IMR-90 (cell line): ENCODE measurements around the gene CROCC2. TPM values are rescaled to one million over a fixed set of nuclear protein-coding genes. Genes with fewer than 3 reads are reported as not detected.

Experiments used
- ATAC-seq: fragments of 200-7000 bp; cut with Tn5 transposase; 2 replicates; pipeline ENCODE4 v1.9.1; 2020; ENCODE audit warnings: low read depth, mild to moderate bottlenecking, moderate library complexity
- BruUV-seq: library from RNA; stranded (reverse); fragments of 400-500 nt; replicated peaks from 2 replicates; lab custom pipeline; 2021; lab: Mats Ljungman, UMichigan
- CTCF ChIA-PET: fragments of 300-600 bp; formaldehyde crosslinking; extraction: SDS; loops from one replicate; lab custom pipeline; 2021; ENCODE audit warnings: antibody characterized with exemption; lab: Yijun Ruan, JAX
- POLR2A ChIA-PET: fragments of 300-600 bp; sonication (Branson Sonifier 250); formaldehyde crosslinking; loops from one replicate; lab custom pipeline; 2022; ENCODE audit warnings: antibody characterized with exemption; ENCODE audit not compliant: unreplicated experiment; lab: Charles Lee
- DNase-seq: peaks from one replicate; pipeline ENCODE4 v3.0.0; 2013
- H2AFZ ChIP-seq: replicated peaks from 2 replicates; pipeline ENCODE3; 2013; ENCODE audit warnings: low read length, mild to moderate bottlenecking; ENCODE audit not compliant: poor library complexity
- H2AK5ac ChIP-seq: 2 replicates; pipeline ENCODE4 v1.6.1; 2013; ENCODE audit warnings: low read depth, low read length, inconsistent platforms
- H2AK9ac ChIP-seq: replicated peaks from 2 replicates; pipeline ENCODE3; 2013; ENCODE audit warnings: mild to moderate bottlenecking, low read depth, low read length, moderate library complexity; ENCODE audit not compliant: poor library complexity
- H2BK120ac ChIP-seq: 2 replicates; pipeline ENCODE4 v1.6.1; 2013; ENCODE audit warnings: low read depth, low read length, inconsistent platforms
- H2BK15ac ChIP-seq: 3 replicates; pipeline ENCODE4 v1.6.1; 2013; ENCODE audit warnings: low read depth, low read length, inconsistent platforms
- H2BK20ac ChIP-seq: 2 replicates; pipeline ENCODE4 v1.6.1; 2013; ENCODE audit warnings: low read depth, mild to moderate bottlenecking, inconsistent platforms, low read length, moderate library complexity
- H2BK5ac ChIP-seq: 2 replicates; pipeline ENCODE4 v1.6.1; 2013; ENCODE audit warnings: mild to moderate bottlenecking, low read depth, low read length, inconsistent platforms; ENCODE audit not compliant: poor library complexity, severe bottlenecking
- H3K14ac ChIP-seq: replicated peaks from 2 replicates; pipeline ENCODE4 v1.6.1; 2013; ENCODE audit warnings: low read depth, low read length, inconsistent platforms
- H3K18ac ChIP-seq: 2 replicates; pipeline ENCODE4 v1.6.1; 2013; ENCODE audit warnings: low read depth, low read length, control low read depth
- H3K23ac ChIP-seq: 2 replicates; pipeline ENCODE4 v1.6.1; 2013; ENCODE audit warnings: low read depth, low read length, inconsistent platforms
- H3K27ac ChIP-seq: 2 replicates; pipeline ENCODE4 v1.5.1; 2013; ENCODE audit warnings: mild to moderate bottlenecking, control low read depth, low read length; ENCODE audit not compliant: insufficient read depth
- H3K27me3 ChIP-seq: 2 replicates; pipeline ENCODE4 v1.6.1; 2013; ENCODE audit warnings: low read length; ENCODE audit not compliant: control insufficient read depth, insufficient read depth
- H3K36me3 ChIP-seq: 2 replicates; pipeline ENCODE4 v1.6.1; 2013; ENCODE audit warnings: low read length, mixed read lengths; ENCODE audit not compliant: control insufficient read depth, insufficient read depth
- H3K4ac ChIP-seq: 2 replicates; pipeline ENCODE4 v1.6.1; 2013; ENCODE audit warnings: low read depth, low read length, inconsistent platforms
- H3K4me1 ChIP-seq: 2 replicates; pipeline ENCODE4 v1.6.1; 2013; ENCODE audit warnings: low read length, mixed read lengths; ENCODE audit not compliant: control insufficient read depth, insufficient read depth
- H3K4me2 ChIP-seq: 2 replicates; pipeline ENCODE4 v1.6.1; 2013; ENCODE audit warnings: low read depth, mild to moderate bottlenecking, control low read depth, low read length, moderate library complexity
- H3K4me3 ChIP-seq: 2 replicates; pipeline ENCODE4 v1.5.1; 2013; ENCODE audit warnings: low read depth, mild to moderate bottlenecking, control low read depth, low read length, moderate library complexity; ENCODE audit not compliant: insufficient read depth
- H3K56ac ChIP-seq: 2 replicates; pipeline ENCODE4 v1.6.1; 2013; ENCODE audit warnings: low read length, inconsistent platforms; ENCODE audit not compliant: insufficient read depth; ENCODE audit errors: extremely low read depth
- H3K79me1 ChIP-seq, 2 experiments: 2 replicates each; pipeline ENCODE4 v1.6.1; 2013; ENCODE audit warnings: low read length in 2 of 2, inconsistent platforms in 1 of 2, low read depth in 1 of 2
- H3K9ac ChIP-seq: 2 replicates; pipeline ENCODE4 v1.6.1; 2013; ENCODE audit warnings: low read depth, low read length, control low read depth
- H3K9me1 ChIP-seq: 2 replicates; pipeline ENCODE4 v1.6.1; 2013; ENCODE audit warnings: low read length, inconsistent platforms; ENCODE audit not compliant: insufficient read depth
- H3K9me3 ChIP-seq: 2 replicates; pipeline ENCODE4 v1.6.1; 2013; ENCODE audit warnings: low read length; ENCODE audit not compliant: control insufficient read depth, insufficient read depth
- H4K20me1 ChIP-seq: 2 replicates; pipeline ENCODE4 v1.6.1; 2013; ENCODE audit warnings: low read length, inconsistent platforms; ENCODE audit not compliant: insufficient read depth
- H4K5ac ChIP-seq: 2 replicates; pipeline ENCODE4 v1.6.1; 2013; ENCODE audit warnings: mild to moderate bottlenecking, low read depth, low read length, control low read depth
- H4K8ac ChIP-seq, 2 experiments: 2 replicates each; pipeline ENCODE4 v1.6.1; 2013; ENCODE audit warnings: low read depth in 2 of 2, low read length in 2 of 2, control low read depth in 1 of 2, inconsistent platforms in 1 of 2
- H4K91ac ChIP-seq: 2 replicates; pipeline ENCODE4 v1.6.1; 2013; ENCODE audit warnings: low read depth, low read length, inconsistent platforms; ENCODE audit not compliant: insufficient read depth
- BHLHE40 ChIP-seq: fragments of 150-350 bp; IDR thresholded peaks from 2 replicates; pipeline ENCODE4 v1.6.1; 2016; ENCODE audit warnings: mild to moderate bottlenecking, low read depth, low read length
- CEBPB ChIP-seq: IDR thresholded peaks from 2 replicates; pipeline ENCODE4 v1.6.1; 2012; ENCODE audit warnings: low read depth, low read length, improper control_type of control experiment
- CHD1 ChIP-seq: IDR thresholded peaks from 2 replicates; pipeline ENCODE4 v1.6.1; 2012; ENCODE audit warnings: low read depth, low read length, improper control_type of control experiment
- CTCF ChIP-seq: conservative IDR thresholded peaks from 2 replicates; pipeline ENCODE4 v1.5.1; 2012; ENCODE audit warnings: mild to moderate bottlenecking, low read depth, low read length, improper control_type of control experiment
- ELK1 ChIP-seq: fragments of 150-350 bp; IDR thresholded peaks from 2 replicates; pipeline ENCODE4 v1.6.1; 2016; ENCODE audit warnings: low read depth, mild to moderate bottlenecking, low read length, moderate library complexity, borderline replicate concordance
- FOS ChIP-seq: fragments of 150-350 bp; IDR thresholded peaks from 2 replicates; pipeline ENCODE4 v1.6.1; 2016; ENCODE audit warnings: low read depth, low read length
- MAFK ChIP-seq: IDR thresholded peaks from 2 replicates; pipeline ENCODE4 v1.6.1; 2012; ENCODE audit warnings: low read depth, low read length, improper control_type of control experiment
- MAZ ChIP-seq: IDR thresholded peaks from 2 replicates; pipeline ENCODE4 v1.6.1; 2012; ENCODE audit warnings: low read depth, mild to moderate bottlenecking, low read length, improper control_type of control experiment, moderate library complexity, borderline replicate concordance
- MXI1 ChIP-seq: IDR thresholded peaks from 2 replicates; pipeline ENCODE4 v1.6.1; 2012; ENCODE audit warnings: low read depth, mild to moderate bottlenecking, low read length, moderate library complexity, borderline replicate concordance
- NFE2L2 ChIP-seq: fragments of 150-350 bp; IDR thresholded peaks from 2 replicates; pipeline ENCODE4 v1.6.1; 2016; ENCODE audit warnings: low read depth, mild to moderate bottlenecking, low read length
- POLR2A ChIP-seq: IDR thresholded peaks from 2 replicates; pipeline ENCODE4 v1.6.1; 2012; ENCODE audit warnings: mild to moderate bottlenecking, low read depth, low read length
- RAD21 ChIP-seq: IDR thresholded peaks from 2 replicates; pipeline ENCODE4 v1.6.1; 2012; ENCODE audit warnings: low read length, improper control_type of control experiment
- RCOR1 ChIP-seq: IDR thresholded peaks from 2 replicates; pipeline ENCODE4 v1.6.1; 2012; ENCODE audit warnings: mild to moderate bottlenecking, low read length, improper control_type of control experiment; ENCODE audit not compliant: insufficient replicate concordance
- RFX5 ChIP-seq: IDR thresholded peaks from 2 replicates; pipeline ENCODE4 v1.8.0; 2012; ENCODE audit warnings: low read depth, mild to moderate bottlenecking, low read length, moderate library complexity
- SMC3 ChIP-seq: fragments of 150-350 bp; IDR thresholded peaks from 2 replicates; pipeline ENCODE4 v1.6.1; 2016; ENCODE audit warnings: low read depth, mild to moderate bottlenecking, antibody characterized with exemption, low read length, moderate library complexity
- USF2 ChIP-seq: fragments of 150-350 bp; IDR thresholded peaks from 2 replicates; pipeline ENCODE4 v1.6.1; 2017; ENCODE audit warnings: mild to moderate bottlenecking, antibody characterized with exemption, low read length, low read depth
- WGBS, 2 experiments: methylation state at CpG; one replicate each; pipeline versions ENCODE4 v1.1.5 to v1.1.7; 2013; ENCODE audit warnings: missing lambda C conversion rate in 2 of 2; ENCODE audit not compliant: insufficient read length in 1 of 2; ENCODE audit errors: extremely low coverage in 2 of 2; 5-methylcytosine and 5-hydroxymethylcytosine counted together
- dilution Hi-C: fragments of 300-500 bp; cut with HindIII; formaldehyde crosslinking; loops from one replicate; pipeline ENCODE4 v1.14.3; 2018; ENCODE audit warnings: low sequenced_read_pairs; ENCODE audit not compliant: unreplicated experiment
- in situ Hi-C: fragments of 300-500 bp; cut with MboI; formaldehyde crosslinking; loops from 3 replicates; pipeline ENCODE4 v1.14.3; 2019; ENCODE audit warnings: low sequenced_read_pairs, inconsistent platforms, mixed read lengths
- intact Hi-C: fragments of 100-400 bp; cut with micrococcal nuclease; formaldehyde crosslinking; loops from 2 replicates; pipeline ENCODE4 v1.10.0; 2022
- polyA plus RNA-seq, 3 experiments: library from polyadenylated mRNA; depleted of rRNA; stranded (reverse); fragments of >200 nt; gene quantifications; 2 replicates each; pipeline ENCODE4 v1.2.3, GENCODE V29; 2012; ENCODE audit warnings: low replicate concordance in 1 of 3
- total RNA-seq: library from RNA; depleted of rRNA; stranded (reverse); fragments of >200 nt; gene quantifications from 2 replicates; pipeline ENCODE4 v1.2.3, GENCODE V29; 2012

CROCC2 gene
- total and polyA plus RNA-seq, 2 of the 4 experiments (the other 2 are of a cell fraction): not detected

- no peak overlapping the region for H3K4me3 ChIP-seq
- H3K14ac ChIP-seq: no peak overlapping the region
- 69% methylated on average over 7 of the region's 23 CpGs; no CpG with 5 or more reads in 1 of the 2 experiments for WGBS, 2 experiments
- H4K5ac ChIP-seq: no peak overlapping the region
- intact Hi-C loops (no loop called here), in situ Hi-C loops (no loop called here), dilution Hi-C loops (no loop called here)
- H3K9me1 ChIP-seq: no peaks in the 10 kb centered on the region
- H4K8ac ChIP-seq: no peak overlapping the region
- H3K9ac ChIP-seq: no peak overlapping the region
- peak overlapping the region; percentile 74 for H2AFZ ChIP-seq
- DNase-seq (no peak), ATAC-seq (peak; percentile 45)
- H3K18ac ChIP-seq: no peak overlapping the region
- H2BK120ac ChIP-seq: no peak overlapping the region
- H3K27me3 ChIP-seq: peaks cover 7% of the 10 kb centered on the region; the same call in 1 of the 2 replicates
- H2AK9ac ChIP-seq: no peak overlapping the region
- H2BK5ac ChIP-seq: no peak overlapping the region
- no peaks in the 10 kb centered on the region for H3K4me1 ChIP-seq
- no peaks in the 10 kb centered on the region for H3K79me1 ChIP-seq
- no peaks in the 10 kb centered on the region for H4K20me1 ChIP-seq
- no peak for TF ChIP-seq BHLHE40
- no peak for TF ChIP-seq RFX5
- TF ChIP-seq CHD1: no peak
- TF ChIP-seq ELK1: no peak
- no peak for TF ChIP-seq NFE2L2
- no peak for TF ChIP-seq CEBPB
- no peak for TF ChIP-seq CTCF
- no peak for TF ChIP-seq RAD21
- no peak for TF ChIP-seq MXI1
- TF ChIP-seq USF2: no peak
- no peak for TF ChIP-seq MAZ
- TF ChIP-seq FOS: no peak
- no peak for TF ChIP-seq RCOR1
- TF ChIP-seq POLR2A: no peak
- no peak for TF ChIP-seq SMC3
- no peak for TF ChIP-seq MAFK
- no peak overlapping the region for H3K27ac ChIP-seq
- BruUV-seq: no TSS peak
- ChIA-PET CTCF (no interaction called here), POLR2A (no interaction called here)
- no peaks in the 10 kb centered on the region for H3K36me3 ChIP-seq
- no peak overlapping the region for H3K23ac ChIP-seq
- no peak overlapping the region for H3K56ac ChIP-seq
- H3K4me2 ChIP-seq: no peak overlapping the region
- no peaks in the 10 kb centered on the region for H3K9me3 ChIP-seq
- no peak overlapping the region for H2BK20ac ChIP-seq
- H3K4ac ChIP-seq: no peak overlapping the region
- no peak overlapping the region for H2AK5ac ChIP-seq
- H2BK15ac ChIP-seq: no peak overlapping the region
- no peak overlapping the region for H4K91ac ChIP-seq
Measured at GRCh38 chr2:240898731-240899467, 7.2 kb upstream of the CROCC2 start.
